Tibial nerve (tissue), 4 donors: ENCODE measurements around the gene PROCA1. TPM values are rescaled to one million over a fixed set of nuclear protein-coding genes. Genes with fewer than 3 reads are reported as not detected.
A peak's percentile ranks its signal among the peaks of the same experiment; 100 is the strongest.
"Not testable (repeated sequence)": the region's sequence is repeated elsewhere in the genome, so short reads cannot be mapped to it uniquely, and the experiment has no call there.

Experiments used
- DNase-seq, 2 donors: peaks; one replicate each; pipeline ENCODE4 v3.0.0-alpha.2; 2019; ENCODE audit warnings: low spot score in 2 of 2
- H3K27ac ChIP-seq, 4 donors: fragments of 200-600 bp; sonication (generic) in 3 of 4; one replicate each; pipeline ENCODE4 v1.5.1; 2017 to 2019; ENCODE audit warnings: mild to moderate bottlenecking in 1 of 4
- H3K27me3 ChIP-seq, 2 donors: fragments of 200-600 bp; sonication (generic) in 1 of 2; one replicate each; pipeline versions ENCODE4 v1.5.1 to v1.6.0; 2017 to 2019
- H3K36me3 ChIP-seq, 3 donors: fragments of 200-600 bp; sonication (generic); one replicate each; pipeline ENCODE4 v1.5.1; 2018 to 2019
- H3K4me1 ChIP-seq, 4 donors: fragments of 200-600 bp; sonication (generic) in 3 of 4; one replicate each; pipeline ENCODE4 v1.5.1; 2017 to 2019
- H3K4me3 ChIP-seq, 4 donors: fragments of 200-600 bp; sonication (generic) in 3 of 4; one replicate each; pipeline ENCODE4 v1.5.1; 2017 to 2019; ENCODE audit warnings: mild to moderate bottlenecking in 1 of 4, moderate library complexity in 1 of 4
- H3K9me3 ChIP-seq, 4 donors: fragments of 200-600 bp; sonication (generic) in 3 of 4; one replicate each; pipeline ENCODE4 v1.5.1; 2017 to 2019
- EP300 ChIP-seq, 2 donors: sonication (generic); formaldehyde crosslinking; IDR thresholded peaks; one replicate each; pipeline ENCODE4 v1.6.1; 2017; ENCODE audit warnings: antibody characterized with exemption in 2 of 2, mild to moderate bottlenecking in 1 of 2
- POLR2A ChIP-seq, 2 donors: fragments of 450-650 bp; IDR thresholded peaks; one replicate each; pipeline ENCODE4 v1.6.1; 2017; ENCODE audit warnings: antibody characterized with exemption in 2 of 2, mild to moderate bottlenecking in 2 of 2, moderate library complexity in 2 of 2
- WGBS, 2 donors: methylation state at CpG; one replicate each; pipeline ENCODE4 v1.1.5; 2018; 5-methylcytosine and 5-hydroxymethylcytosine counted together
- total RNA-seq, 4 donors: library from RNA; depleted of rRNA; stranded (reverse); fragments of >200 nt; gene quantifications; one replicate each; pipeline ENCODE4 v1.1.0, GENCODE V29; 2016
- TF ChIP-seq, protein P1 (sequence below), 5 experiments: fragments of 200-600 bp in 3 of 5; fragments of 450-650 bp in 2 of 5; sonication (generic) in 3 of 5; IDR thresholded peaks; one replicate each; pipeline ENCODE4 v1.5.1; 2016 to 2019; ENCODE audit warnings: antibody characterized with exemption in 5 of 5, mild to moderate bottlenecking in 3 of 5, moderate library complexity in 2 of 5

PROCA1 gene
- total RNA-seq, 4 donors from 2014 or later = 2.1 to 6.3 (median 4.6) TPM

DNA sequence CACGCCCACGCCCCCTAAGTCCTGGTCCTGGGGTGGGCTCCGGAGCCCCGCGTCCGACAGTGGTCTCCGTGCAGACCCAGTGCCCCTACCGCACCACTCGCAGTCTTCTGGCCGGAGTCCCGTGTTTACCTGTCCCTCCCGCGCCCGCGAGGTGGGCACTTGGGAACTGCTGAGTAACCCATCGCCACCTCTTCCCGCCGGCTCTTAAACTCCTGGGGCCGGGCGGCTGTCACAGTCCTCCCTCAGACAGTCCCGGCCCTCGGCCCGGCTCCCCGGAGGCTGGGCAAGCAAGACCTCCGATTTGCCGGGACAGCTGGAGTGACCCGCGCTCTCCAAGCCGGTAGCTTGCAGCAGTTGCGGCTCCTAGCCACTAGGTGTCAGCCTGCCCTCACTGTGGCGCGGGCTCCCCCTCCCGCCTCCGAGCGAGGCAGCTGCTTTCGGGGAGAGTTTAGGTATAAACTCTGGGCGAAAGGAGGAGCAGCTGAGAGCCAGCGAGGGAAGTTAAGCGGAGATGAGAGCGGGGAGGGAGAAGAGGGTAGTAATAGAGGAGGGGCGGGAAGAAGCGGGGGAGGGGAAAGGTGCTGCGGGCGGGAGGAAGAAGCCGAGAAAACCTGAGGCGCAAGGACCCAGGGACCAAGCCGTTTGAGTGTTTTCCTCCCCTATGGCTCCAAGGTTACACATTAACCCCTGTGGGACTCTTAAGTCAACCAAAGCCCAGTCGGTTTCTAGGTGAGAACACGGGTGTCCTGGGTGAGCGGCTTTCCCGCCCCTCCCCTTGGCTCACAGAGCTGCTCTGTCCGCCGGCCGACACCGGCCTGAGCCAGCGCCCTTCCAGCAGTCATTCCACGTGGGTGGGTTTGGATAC is 15.2 kb upstream of the PROCA1 start:
- 0 to 1% methylated on average over 50 to 52 of the region's 57 CpGs for WGBS, 2 donors
- H3K27ac ChIP-seq = peak overlapping the region; percentile 26 to 100 (median 94)
- peaks cover 0 to 57% (median 27%) of the 10 kb centered on the region in 4 donors for H3K4me1 ChIP-seq
- no peaks in the 10 kb centered on the region for H3K27me3 ChIP-seq
- H3K36me3 ChIP-seq = peaks cover 6 to 30% (median 19%) of the 10 kb centered on the region in 3 donors
- peak; percentile 92 to 94 for DNase-seq
- H3K4me3 ChIP-seq = peak overlapping the region; percentile 41 to 85 (median 68)
- TF ChIP-seq POLR2A (IDR thresholded peaks at IDR 0.05) (peak in 1 of 2 donors; percentile 1), EP300 (IDR thresholded peaks at IDR 0.05) (peak in 1 of 2 donors; percentile 73)
- TF ChIP-seq, protein P1, sequence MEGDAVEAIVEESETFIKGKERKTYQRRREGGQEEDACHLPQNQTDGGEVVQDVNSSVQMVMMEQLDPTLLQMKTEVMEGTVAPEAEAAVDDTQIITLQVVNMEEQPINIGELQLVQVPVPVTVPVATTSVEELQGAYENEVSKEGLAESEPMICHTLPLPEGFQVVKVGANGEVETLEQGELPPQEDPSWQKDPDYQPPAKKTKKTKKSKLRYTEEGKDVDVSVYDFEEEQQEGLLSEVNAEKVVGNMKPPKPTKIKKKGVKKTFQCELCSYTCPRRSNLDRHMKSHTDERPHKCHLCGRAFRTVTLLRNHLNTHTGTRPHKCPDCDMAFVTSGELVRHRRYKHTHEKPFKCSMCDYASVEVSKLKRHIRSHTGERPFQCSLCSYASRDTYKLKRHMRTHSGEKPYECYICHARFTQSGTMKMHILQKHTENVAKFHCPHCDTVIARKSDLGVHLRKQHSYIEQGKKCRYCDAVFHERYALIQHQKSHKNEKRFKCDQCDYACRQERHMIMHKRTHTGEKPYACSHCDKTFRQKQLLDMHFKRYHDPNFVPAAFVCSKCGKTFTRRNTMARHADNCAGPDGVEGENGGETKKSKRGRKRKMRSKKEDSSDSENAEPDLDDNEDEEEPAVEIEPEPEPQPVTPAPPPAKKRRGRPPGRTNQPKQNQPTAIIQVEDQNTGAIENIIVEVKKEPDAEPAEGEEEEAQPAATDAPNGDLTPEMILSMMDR (IDR thresholded peaks at IDR 0.05) = peak; percentile 99 to 100 (median 100)
- no peaks in the 10 kb centered on the region for H3K9me3 ChIP-seq

DNA sequence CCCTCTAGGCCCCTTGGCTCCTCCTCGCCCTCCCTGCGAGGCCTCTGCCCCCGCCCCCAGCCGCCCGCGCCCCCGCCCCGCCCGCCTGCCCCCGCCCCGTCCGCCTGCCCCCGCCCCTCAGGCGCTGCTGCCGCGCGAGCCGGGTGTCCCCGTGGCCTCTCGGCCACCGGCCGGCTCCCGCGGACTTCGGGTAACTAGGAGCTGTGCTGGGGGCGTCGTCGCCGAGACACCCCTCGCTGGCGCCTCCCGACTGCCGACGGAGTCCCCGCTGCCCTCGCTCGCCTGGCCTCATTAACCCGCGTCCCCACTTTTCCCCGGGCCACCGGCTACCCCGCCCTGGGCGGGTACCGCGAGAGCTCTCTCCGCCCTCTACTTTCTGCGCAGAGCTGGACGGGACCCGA is 14.5 kb upstream of the PROCA1 start, which contains the start of gene TLCD1:
Gene TLCD1 (minus strand): TSS at position 8 of the 401 bp plus-strand sequence. CDS start 136 bp downstream, outside the sequence.
- Histone ChIP-seq H3K27ac (peak within 1 kb of the TSS; percentile 26 to 100 (median 94)), H3K27me3 (no peaks in the 10 kb centered on the region), H3K9me3 (no peaks in the 10 kb centered on the region), H3K36me3 (peaks cover 6 to 37% (median 19%) of the 10 kb centered on the region in 3 donors), H3K4me3 (peak within 1 kb of the TSS; percentile 41 to 85 (median 68)), H3K4me1 (peaks cover 0 to 63% (median 33%) of the 10 kb centered on the region in 4 donors)
- peak in 1 of 2 donors; percentile 31 for DNase-seq
- TF ChIP-seq, protein P1 (IDR thresholded peaks at IDR 0.05) = no peak
- TF ChIP-seq POLR2A (IDR thresholded peaks at IDR 0.05) = no peak
- TF ChIP-seq EP300 (IDR thresholded peaks at IDR 0.05) = no peak
- 0 to 1% methylated on average over 4 to 24 of the region's 49 CpGs for WGBS, 2 donors

DNA sequence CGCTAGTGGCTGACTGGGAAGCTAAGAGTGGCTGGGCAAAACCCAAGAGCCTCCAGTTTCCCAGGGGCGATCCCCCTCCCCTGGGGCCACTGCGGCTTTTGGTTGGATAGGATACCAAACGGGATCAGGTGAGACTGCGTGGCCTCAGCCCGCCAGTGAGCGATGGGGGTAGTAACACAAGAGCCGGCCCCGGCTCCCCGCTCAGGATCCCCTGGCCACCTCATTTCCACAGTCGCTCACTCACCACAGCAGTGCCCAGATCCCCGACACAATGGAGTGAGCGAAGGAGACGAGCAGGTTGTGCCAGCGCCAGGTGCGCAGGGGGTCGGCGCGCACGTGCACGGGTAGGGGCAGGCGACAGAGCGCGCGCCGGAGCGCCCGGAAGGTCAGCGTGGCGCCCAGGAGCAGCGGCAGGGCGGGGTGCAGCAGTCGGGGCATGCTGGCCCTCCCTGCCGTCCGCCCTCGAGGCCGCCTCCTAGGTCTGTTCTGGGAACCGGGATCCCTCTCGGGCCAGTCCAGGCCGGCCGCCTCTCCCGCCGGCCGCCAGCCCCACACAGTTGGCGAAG is 14.1 kb upstream of the PROCA1 start:
- Histone ChIP-seq H3K36me3 (peaks cover 6 to 41% (median 19%) of the 10 kb centered on the region in 3 donors), H3K4me3 (peak overlapping the region; percentile 41 to 85 (median 68)), H3K9me3 (no peaks in the 10 kb centered on the region), H3K27me3 (no peaks in the 10 kb centered on the region), H3K4me1 (peaks cover 0 to 68% (median 38%) of the 10 kb centered on the region in 4 donors), H3K27ac (peak overlapping the region; percentile 10 to 100 (median 92))
- TF ChIP-seq EP300 (IDR thresholded peaks at IDR 0.05) = no peak
- no peak for TF ChIP-seq POLR2A (IDR thresholded peaks at IDR 0.05)
- 0 to 1% methylated on average over 2 to 21 of the region's 45 CpGs for WGBS, 2 donors
- no peak for DNase-seq

DNA sequence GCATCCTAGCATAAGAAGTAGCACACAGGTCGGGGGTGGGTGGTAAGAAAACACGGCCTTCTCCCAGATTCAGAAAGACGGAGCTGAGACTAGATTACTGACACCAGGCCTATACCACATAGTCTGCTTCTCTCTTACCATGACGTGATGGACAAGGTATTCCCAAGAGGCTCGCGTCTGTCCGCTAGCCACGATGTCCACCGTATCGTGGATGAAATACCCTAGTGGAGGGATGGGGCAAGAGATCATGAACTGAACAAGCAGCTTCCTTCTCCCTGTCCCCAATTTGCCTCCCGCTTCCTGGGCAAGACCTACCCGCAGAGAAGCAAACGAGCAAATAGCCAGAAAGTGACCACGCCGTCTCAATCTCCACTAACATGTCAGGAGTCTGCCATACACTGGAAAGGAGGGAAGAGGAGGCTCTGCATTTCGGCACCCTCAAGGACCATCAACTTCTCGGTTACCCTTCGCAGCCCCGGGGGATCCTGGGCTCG is 13.5 kb upstream of the PROCA1 start:
- H3K27ac ChIP-seq = peak overlapping the region in 3 of 4 donors; percentile 88 to 100 (median 97)
- no peak for DNase-seq
- TF ChIP-seq POLR2A (IDR thresholded peaks at IDR 0.05) (no peak), EP300 (IDR thresholded peaks at IDR 0.05) (peak in 1 of 2 donors; percentile 28)
- WGBS, 2 donors = 23 to 30% methylated on average over 20 of the region's 20 CpGs
- no peaks in the 10 kb centered on the region for H3K9me3 ChIP-seq
- H3K4me3 ChIP-seq = peak overlapping the region; percentile 41 to 85 (median 68)
- peaks cover 6 to 41% (median 19%) of the 10 kb centered on the region in 3 donors for H3K36me3 ChIP-seq
- H3K27me3 ChIP-seq = no peaks in the 10 kb centered on the region
- H3K4me1 ChIP-seq = peaks cover 0 to 73% (median 41%) of the 10 kb centered on the region in 4 donors

DNA sequence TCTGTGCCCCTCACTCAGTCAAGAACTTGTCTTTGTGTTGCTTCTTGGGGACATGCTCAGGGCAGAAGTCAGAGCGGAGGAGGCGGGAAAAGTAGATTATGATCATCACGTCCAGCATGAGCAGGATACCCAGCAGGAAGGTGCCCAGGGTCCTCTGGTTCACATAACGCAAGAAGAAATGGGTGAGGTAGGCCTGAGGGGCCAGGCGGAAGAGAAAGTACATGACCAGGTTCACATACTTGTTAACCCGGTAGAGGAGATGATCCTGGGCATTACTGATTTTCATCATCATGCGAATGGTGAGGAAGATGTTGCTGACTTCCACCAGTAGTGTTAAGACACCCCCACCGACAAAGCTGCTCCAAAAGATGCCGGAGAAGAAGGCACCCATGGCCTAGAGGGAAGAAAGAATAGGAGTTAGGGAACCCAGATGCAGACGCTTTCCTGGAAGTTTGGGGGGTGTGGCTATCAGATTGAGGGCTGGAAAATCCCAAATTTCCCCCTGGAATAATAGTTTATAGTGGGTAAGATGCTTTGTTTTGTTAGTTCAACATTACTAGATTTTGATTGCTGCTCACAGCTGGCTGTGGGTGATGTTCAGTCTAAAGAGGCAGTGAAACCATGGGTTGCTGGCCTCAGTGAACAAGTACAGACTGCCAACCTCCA is 12.9 kb upstream of the PROCA1 start:
- Histone ChIP-seq H3K4me3 (no peak overlapping the region), H3K4me1 (peaks cover 0 to 71% (median 40%) of the 10 kb centered on the region in 4 donors)
- TF ChIP-seq, protein P1 (IDR thresholded peaks at IDR 0.05) = no peak
- no peak for TF ChIP-seq EP300 (IDR thresholded peaks at IDR 0.05)
- no peak for TF ChIP-seq POLR2A (IDR thresholded peaks at IDR 0.05)

DNA sequence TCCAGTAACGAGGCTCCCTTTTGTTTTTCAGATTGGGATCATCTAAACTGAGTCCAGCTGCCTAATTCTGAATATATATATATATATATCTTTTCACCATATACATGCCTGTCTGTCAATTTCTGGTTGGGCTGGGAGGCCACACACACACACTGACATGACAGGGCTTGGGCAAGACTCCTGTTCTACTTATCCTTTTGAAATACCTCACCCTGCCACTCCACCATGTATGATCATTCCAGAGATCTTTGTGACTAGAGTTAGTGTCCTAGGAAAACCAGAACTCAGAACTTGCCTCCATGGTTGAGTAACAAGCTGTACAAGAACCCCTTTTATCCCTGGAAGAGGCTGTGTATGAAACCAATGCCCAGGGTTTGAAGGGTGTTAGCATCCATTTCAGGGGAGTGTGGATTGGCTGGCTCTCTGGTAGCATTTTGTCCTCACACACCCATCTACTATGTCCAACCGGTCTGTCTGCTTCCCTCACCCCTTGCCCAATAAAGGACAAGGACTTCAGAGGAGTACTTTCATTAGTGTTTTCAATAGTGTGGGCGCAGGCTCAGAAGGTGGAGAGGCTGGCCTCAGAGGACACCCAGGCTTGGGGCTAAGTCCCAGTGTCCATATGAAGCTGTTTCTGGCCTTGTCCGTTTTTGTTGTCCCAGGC is 12.3 kb upstream of the PROCA1 start:
- H3K4me3 ChIP-seq, H3K27me3 ChIP-seq, H3K9me3 ChIP-seq, H3K27ac ChIP-seq, DNase-seq: not testable (repeated sequence)
- Histone ChIP-seq H3K36me3 (peaks cover 6 to 41% (median 19%) of the 10 kb centered on the region in 3 donors), H3K4me1 (peaks cover 0 to 68% (median 42%) of the 10 kb centered on the region in 4 donors)
- WGBS, 2 donors = 63 to 64% methylated on average over 4 of the region's 4 CpGs

More for the DNA sequence above, 12.9 kb upstream of the PROCA1 start:
- no peaks in the 10 kb centered on the region for H3K27me3 ChIP-seq
- DNase-seq = no peak
- 73 to 74% methylated on average over 10 of the region's 10 CpGs for WGBS, 2 donors
- no peaks in the 10 kb centered on the region for H3K9me3 ChIP-seq
- H3K27ac ChIP-seq = peak overlapping the region in 3 of 4 donors; percentile 88 to 100 (median 97)
- peaks cover 6 to 41% (median 19%) of the 10 kb centered on the region in 3 donors for H3K36me3 ChIP-seq
